IPS-NIHi7 (cell line): ENCODE measurements around the gene GABRD.
A peak's percentile ranks its signal among the peaks of the same experiment; 100 is the strongest.

Experiments used
- DNase-seq: peaks from one replicate; pipeline ENCODE4 v3.0.0; 2012; ENCODE audit warnings: mixed read lengths; ENCODE audit errors: extremely low spot score

GABRD gene

GRCh38 chr1:2038229-2038628, 19.1 kb downstream of the GABRD start:
- DNase-seq, result no peak

GRCh38 chr1:2039251-2039650, 20.1 kb downstream of the GABRD start:
- no peak for DNase-seq

DNA sequence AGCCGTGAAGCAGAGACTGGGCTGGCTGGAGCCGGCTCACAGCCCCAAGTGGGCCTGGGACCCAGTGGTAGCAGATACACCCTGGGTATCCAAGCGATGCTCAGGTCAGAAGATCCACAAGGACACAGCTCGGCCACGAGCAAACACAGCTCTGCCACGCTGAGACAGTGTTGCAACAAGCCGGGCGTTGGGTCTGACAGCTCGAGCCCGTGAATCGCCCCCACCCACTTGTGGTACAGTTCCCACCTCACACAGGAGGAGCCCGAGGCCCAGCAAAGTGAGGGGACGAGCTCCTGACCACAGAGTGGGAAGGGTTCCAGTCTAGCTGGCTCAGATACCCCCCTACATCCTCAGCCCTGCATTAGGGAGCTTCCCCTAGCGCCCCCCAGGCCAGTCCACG, 22.2 kb downstream of the GABRD start:
- DNase-seq, result no peak

DNA sequence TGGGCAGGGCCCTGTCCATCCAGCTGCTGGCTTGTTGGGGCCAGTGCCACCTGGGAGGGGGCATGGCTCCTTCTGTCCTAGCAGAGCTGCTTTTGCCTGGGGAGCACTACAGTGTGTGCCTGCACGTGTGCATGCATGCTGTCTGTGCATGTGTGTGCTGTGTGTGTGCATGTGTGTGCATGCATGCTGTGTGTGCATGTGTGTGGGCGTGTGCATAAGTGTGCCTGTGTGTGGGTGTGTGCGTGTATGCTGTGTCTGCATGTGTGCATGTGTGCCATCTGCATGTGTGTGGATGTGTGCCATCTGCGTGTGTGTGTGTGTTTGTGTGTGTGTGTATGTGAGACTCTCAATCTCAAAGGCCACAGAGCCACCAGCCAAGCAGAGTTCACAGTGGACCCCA, 22.7 kb downstream of the GABRD start:
- DNase-seq, result no peak

- no peak for DNase-seq
Observed at GRCh38 chr1:2042830-2043773, 24.0 kb downstream of the GABRD start.

DNA sequence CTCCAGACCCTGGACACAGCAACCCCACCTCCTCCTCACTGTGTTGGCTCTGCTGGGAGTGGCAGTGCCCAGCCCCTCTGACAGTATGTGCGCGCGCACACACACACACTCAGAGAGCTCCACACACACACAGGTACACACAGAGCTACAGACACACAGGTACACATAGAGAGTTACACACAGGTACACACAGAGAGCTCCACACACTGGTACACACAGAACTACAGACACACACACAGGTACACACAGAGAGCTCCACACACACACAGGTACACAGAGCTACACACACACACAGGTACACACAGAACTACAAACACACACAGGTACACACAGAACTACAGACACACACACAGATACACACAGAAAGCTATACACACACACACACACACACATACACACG, 24.7 kb downstream of the GABRD start:
- no peak for DNase-seq

DNA sequence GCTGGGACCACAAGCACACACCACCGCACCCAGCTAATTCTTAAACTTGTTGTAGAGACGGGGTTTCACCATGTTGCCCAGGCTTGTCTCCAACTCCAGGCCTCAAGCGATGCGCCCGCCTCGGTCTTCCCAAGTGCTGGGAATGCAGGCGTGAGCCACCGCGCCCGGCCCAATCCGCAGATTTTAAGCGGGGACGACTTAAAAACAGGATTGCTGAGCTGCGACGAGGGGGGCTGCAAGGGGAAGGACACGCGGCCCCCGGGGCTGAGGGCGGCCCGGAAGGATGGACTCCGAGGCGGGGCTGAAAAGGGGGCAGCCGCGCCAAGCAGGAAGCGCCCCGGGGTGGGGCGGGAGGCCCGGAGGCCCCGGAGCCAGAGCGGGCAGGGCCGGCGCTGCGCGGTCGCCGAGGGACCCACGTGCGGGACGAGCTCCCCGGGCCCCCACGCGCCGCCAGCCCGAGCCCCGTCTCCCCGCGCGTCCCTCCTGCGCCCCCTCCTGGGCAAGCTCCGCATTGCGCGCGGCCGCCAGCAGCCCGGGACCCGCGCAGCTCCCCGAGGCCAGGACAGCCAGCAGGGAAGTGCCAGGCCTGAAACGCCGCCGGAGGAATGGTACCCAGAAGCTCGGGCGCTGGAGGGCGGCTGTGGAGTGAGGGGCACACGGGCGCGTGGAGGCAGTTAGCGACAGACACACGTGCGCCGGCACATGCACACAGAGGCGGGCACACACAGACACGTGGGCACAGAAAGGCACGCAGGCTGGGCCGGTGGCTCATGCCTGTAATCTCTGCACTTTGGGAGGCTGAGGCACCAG, 25.6 kb downstream of the GABRD start:
- DNase-seq, result peak; percentile 86

DNA sequence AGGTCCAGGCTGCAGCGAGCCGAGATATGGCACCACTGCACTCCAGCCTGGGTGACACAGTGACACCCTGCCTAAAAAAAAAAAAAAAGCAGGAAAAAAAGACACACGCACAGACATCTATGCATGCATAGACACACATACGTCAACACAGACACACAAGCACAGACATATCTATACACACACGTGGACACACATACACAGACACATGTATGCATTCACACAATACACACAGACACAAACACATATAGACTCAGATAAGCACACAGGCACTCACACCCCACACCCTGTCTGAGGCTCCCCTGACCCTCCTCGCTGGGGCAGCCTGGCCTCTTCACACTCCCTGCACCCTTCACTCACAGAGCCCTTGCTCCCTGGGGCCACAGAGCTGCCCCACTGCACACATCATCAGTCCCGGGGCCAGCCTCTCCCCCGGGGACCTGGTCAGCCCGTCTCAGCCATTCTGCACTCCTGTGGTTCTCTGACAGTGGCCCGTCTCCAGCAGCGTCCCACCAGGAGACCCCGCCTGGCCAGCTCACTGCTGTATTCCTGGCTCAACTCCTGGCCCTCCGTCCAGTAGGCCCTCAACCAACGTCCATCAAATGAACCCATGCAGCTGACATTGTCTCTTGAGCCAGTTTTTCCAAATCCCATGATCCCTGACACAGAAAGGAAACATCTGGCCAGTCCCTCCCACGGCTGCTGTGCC, 26.5 kb downstream of the GABRD start:
- DNase-seq, result no peak

GRCh38 chr1:2046174-2046917, 27.2 kb downstream of the GABRD start:
- peak; percentile 88 for DNase-seq

- no peak for DNase-seq
Observed at GRCh38 chr1:2046953-2047748, 28.0 kb downstream of the GABRD start.

GRCh38 chr1:2047749-2048729, 28.9 kb downstream of the GABRD start:
- no peak for DNase-seq

- DNase-seq, result peak; percentile 84
Observed at GRCh38 chr1:2049225-2049717, 30.1 kb downstream of the GABRD start.

- peak; percentile 98 for DNase-seq
Observed at GRCh38 chr1:2049718-2050431, 30.7 kb downstream of the GABRD start, which contains the start of gene PRKCZ. PRKCZ (plus strand) TSS chr1:2050411; CDS start chr1:2050631, 220 bp downstream.

DNA sequence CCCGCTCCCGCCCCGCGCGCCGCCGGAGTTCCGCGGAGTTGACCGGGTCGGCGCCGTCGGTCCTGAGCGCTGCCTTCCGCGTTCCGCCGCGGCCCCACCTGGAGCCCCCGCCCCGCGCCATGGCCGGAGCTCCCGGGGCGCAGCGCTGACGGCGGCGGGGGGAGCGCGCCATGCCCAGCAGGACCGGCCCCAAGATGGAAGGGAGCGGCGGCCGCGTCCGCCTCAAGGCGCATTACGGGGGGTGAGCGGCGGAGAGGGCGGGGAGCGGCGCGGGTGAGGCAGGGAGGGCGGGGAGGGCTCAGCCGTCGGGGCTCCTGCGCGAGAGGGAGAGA, 31.3 kb downstream of the GABRD start:
- no peak for DNase-seq

DNA sequence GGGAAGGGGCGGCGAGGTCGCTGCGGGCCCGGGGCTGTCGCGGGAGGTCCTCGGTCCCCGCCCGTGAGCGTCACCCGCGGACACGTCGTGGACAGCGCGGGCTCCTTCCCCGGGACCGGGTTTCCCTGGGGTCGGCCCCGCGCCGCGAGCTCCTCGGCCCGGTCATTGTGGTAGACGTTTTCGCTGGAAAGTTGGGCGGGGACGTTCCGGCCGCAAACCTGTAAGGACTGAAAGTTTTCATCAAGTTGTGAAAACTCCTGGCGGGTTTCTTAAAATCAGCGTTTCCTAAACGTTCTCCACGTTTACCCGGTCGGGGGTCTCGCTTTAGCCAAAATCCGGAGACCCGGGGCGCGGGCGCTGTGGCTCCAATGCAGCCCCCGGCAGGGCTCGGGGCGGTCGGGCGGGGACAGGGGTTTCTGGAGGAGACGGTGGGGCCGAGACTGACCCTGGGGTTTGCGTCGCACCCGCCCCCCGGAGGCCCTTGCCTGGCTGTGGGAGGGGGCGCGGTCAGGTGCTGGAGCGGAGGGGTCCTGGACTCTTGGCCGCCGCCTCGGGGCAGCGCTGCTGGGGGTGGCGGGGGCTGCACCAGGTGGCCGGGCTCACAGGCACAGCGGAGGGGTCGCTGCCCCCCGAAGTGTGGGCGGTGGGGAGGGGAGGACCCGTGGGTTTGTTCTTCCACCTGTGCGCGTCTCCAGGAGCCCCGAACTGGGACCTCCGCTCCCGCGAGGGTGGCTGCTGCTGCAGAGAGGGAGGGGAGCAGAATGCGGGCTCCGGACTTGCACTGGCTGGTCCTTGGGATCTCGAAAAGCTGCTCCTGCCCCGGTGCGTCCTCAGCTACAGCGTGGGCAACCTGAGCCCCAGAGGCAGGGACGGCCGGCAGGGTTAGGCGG, 31.9 kb downstream of the GABRD start:
- no peak for DNase-seq

GRCh38 chr1:2052054-2052679, 33.0 kb downstream of the GABRD start:
- no peak for DNase-seq

DNA sequence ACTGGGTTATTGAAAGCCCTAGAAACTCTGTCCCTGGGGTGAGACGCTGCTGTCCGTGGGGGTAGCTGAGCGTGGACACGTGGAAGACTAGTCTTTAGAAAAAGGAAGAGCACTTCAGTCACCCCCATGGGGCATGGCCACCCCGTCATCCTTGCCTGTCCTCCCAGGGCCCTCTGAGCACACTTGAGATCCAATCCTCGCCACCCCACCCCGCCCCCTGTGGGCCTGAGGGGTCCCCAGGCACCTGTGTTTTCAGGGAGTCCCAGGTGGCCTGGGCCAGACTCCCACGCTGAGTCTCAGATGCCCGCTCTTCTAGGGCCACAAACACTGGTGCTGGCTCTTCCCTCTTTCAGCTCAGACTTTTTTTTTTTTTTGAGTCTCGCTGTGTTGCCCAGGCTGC, 33.6 kb downstream of the GABRD start:
- no peak for DNase-seq
